Activated CD8-positive, alpha-beta memory T cell treated with anti-CD3 and anti-CD28 coated beads for 4 hours (primary cell): ENCODE results near the gene STRN4.

Source experiments
- DNase-seq, 2 donors: peaks; one replicate each; pipeline ENCODE4 v3.0.0-alpha.2; 2020; ENCODE audit warnings: low read depth in 2 of 2

STRN4 gene

DNA sequence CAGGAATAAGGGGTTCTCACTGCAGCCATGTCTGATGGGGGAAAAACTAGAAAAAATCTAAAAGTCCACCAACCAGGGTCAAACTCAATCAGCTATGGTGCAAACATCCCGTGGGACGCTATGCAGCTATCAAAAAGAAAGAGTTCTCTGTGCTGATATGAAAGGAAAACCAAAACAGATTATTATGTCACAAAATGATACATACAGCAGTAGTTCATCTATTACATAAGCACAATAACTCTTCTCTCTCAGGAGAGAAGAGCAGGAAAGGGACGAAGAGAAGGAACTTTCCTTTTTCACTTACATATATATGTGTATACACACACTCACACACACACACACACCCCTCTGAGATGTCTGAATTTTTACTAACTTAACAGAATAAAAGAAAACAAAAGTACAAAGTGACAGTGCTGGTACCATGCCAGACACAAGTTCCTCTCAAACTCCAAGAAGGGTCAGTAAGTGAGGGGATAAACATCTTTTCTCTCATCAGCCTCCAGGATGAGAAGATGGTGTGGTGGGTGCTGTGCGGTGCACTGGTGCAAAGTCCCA is 3.2 kb downstream of the STRN4 start:
- no peak for DNase-seq

- DNase-seq: no peak
These were observed 4.8 kb downstream of the STRN4 start for GRCh38 chr19:46741447-46741846.

GRCh38 chr19:46739290-46739771 is 6.9 kb downstream of the STRN4 start:
- no peak for DNase-seq

- no peak for DNase-seq
These were observed 8.5 kb downstream of the STRN4 start for GRCh38 chr19:46737761-46738171.

- no peak for DNase-seq
These were observed 9.0 kb downstream of the STRN4 start for GRCh38 chr19:46737298-46737654.

DNA sequence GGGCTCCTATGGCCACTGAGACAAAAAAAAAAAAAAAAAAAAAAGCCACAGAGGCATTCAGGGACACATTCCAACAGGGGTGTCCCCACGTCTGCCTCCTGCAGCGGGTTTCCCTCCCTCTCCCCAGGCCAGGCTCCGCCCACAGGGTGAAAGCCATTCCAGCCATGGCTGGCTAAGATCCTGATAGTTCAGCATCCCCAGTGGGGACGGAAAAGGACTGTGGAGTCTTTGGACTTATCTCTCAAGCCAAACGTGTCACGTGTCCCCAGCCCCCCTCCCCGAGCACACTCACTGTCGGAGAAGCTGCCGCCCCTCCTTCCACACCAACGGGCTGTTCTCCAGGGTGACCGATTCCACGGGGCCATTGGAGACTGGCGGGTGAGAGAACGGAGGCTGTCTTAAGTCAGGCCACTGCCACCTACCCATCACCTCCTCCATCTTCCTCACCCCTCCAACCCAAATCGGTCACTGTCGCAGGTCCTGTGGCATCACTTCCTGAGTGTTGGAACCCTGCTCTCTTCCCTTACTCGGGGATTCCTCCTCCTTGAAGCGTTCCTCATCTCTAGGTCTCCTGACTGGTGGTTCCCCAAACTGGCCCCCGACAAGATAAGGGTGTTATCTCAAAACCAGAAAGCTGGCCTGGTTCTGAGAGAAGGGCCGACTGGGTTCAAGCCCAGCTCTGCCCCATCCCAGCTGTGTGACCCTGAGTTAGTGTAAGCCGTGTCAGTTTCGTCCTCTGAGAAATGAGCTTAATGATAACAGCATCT is 9.5 kb downstream of the STRN4 start:
- DNase-seq: no peak

- no peak for DNase-seq
These were observed 12.5 kb downstream of the STRN4 start for GRCh38 chr19:46733690-46734292.

DNA sequence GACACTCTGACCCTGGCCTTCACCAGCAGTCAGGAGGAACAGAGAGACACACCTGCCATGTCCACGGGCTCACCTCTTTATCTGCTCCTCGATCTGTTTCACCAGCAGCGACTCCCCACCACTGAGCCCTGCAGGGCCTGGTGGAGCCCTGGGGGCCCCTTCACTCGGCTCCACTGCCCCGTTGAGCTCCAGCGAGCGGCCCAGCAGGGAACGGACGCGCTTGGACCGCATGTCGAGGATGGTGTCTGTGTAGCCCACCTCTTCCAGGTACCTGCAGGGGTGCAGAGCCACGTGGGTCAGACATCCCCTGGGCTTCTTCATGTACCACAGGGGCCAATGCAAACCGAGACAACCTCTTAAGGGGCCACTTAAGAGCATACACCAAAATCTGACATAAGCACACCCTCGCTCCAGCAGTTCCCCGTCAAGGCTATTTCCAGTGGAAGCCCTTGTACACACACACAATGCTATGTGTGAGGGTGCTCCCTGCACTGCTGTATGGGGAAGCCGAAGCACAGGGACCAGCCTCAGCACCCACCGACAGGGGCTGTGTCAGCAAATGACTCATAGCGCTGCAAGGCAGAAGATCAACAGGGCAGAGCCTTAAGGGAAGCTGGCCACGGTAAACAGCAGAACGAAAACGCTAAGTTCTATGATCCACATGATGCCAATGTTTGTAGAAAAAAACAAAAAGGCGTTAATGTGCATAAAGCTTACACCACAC is 13.1 kb downstream of the STRN4 start:
- DNase-seq: no peak

- DNase-seq: no peak
These were observed 13.9 kb downstream of the STRN4 start for GRCh38 chr19:46732172-46732938.

DNA sequence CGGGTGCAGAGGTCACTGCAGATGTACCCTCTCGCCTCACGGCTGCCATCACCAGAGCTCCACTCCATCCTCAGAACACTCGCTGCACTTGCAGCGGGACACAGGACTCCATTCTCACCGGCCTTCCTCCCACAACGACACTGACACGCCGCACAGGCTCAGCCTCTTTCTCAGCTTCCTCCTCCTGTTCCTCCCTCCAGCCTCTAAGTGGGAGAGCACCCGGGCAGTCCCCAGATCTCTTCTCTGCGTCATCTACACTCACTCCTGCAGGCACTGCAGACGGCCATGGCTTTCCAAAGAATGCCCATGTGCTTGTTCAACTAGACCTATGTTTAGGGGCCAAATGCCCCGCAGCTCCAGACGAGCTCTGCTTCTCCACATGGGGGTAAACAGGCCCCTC is 14.7 kb downstream of the STRN4 start:
- no peak for DNase-seq

DNA sequence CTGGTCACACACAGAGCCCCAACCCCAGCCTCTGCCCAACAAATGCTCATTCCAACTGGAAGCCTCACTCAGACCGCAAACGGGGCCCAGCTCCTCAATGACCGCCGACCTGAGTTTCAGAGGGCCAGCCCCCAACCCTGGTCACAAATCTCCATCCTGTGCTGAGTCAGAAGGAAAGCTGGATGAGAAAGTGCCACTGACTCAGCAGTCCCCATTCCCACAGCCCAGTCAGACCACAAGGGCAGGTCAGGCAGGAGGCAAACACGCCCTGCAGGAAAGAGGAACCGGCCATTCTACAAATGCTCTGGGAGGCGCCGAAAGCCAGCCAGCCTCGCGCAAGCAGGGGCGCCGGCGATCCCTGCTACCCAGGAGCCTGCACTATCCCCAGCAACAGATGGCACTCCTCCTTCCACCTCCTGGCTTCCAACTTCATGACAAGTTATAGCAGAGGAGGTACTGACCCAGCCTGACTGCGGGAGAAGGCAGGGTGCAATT is 15.2 kb downstream of the STRN4 start:
- no peak for DNase-seq

- no peak for DNase-seq
These were observed 15.7 kb downstream of the STRN4 start for GRCh38 chr19:46730595-46730994.

- DNase-seq: no peak
These were observed 16.1 kb downstream of the STRN4 start for GRCh38 chr19:46730187-46730586.

GRCh38 chr19:46729696-46730095 is 16.6 kb downstream of the STRN4 start:
- no peak for DNase-seq

- peak; percentile 45 to 59 for DNase-seq
These were observed 17.4 kb downstream of the STRN4 start for GRCh38 chr19:46728693-46729339.

GRCh38 chr19:46728208-46728607 is 18.0 kb downstream of the STRN4 start:
- no peak for DNase-seq

DNA sequence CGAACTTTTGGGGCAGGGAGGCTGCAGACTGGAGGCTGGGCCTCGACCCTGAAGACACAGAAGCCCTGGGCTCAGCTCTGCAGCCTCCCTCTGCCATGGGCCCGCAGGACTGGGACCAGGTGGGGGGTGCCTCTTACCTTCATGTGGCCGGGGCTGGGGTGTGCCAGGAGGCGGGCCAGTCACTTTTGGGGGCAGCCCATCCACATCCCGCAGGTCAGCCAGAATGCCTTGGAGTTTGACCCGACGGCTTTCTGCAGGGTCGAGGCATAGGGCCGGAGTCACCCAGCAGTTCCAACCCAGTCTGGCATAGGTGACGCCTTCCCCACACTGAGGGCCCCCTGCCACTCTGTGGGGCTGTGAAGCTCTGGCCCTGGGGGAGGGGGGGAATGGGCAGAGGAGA is 18.5 kb downstream of the STRN4 start:
- DNase-seq: no peak

- no peak for DNase-seq
These were observed 19.2 kb downstream of the STRN4 start for GRCh38 chr19:46726971-46727501.

- DNase-seq: no peak
These were observed 19.7 kb downstream of the STRN4 start for GRCh38 chr19:46726551-46726950.

GRCh38 chr19:46725859-46726393 is 20.3 kb downstream of the STRN4 start:
- no peak for DNase-seq
